Lower leg skin (tissue), 3 donors: ENCODE results near the gene DDX54.

ENCODE experiments used
- POLR2A ChIP-seq, 2 donors: fragments of 450-650 bp; IDR thresholded peaks; one replicate each; pipeline ENCODE4 v1.6.1; 2016 to 2017; ENCODE audit warnings: antibody characterized with exemption in 2 of 2, mild to moderate bottlenecking in 1 of 2, moderate library complexity in 1 of 2
- TF ChIP-seq, protein P1 (sequence below), 3 donors: fragments of 450-650 bp; IDR thresholded peaks; one replicate each; pipeline ENCODE4 v1.5.1; 2016; ENCODE audit warnings: antibody characterized with exemption in 3 of 3, mild to moderate bottlenecking in 3 of 3, moderate library complexity in 2 of 3

DNA sequence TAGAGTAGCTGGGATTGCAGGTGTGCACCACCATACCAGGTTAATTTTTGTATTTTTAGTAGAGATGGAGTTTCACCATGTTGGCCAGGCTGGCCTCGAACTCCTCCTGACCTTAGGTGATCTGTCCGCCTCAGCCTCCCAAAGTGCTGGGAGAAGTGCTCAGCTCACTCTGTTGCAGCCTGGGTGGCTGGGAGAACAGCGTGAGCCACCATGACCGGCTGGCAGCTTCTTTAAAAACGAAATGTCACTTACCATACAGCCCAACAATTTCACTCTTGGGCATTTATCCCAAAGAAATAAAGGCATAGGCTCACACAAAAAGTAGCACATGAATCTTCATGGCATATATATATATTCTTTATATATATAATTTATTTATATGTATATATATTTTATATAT, 40.5 kb downstream of the DDX54 start:
- TF ChIP-seq, protein P1, sequence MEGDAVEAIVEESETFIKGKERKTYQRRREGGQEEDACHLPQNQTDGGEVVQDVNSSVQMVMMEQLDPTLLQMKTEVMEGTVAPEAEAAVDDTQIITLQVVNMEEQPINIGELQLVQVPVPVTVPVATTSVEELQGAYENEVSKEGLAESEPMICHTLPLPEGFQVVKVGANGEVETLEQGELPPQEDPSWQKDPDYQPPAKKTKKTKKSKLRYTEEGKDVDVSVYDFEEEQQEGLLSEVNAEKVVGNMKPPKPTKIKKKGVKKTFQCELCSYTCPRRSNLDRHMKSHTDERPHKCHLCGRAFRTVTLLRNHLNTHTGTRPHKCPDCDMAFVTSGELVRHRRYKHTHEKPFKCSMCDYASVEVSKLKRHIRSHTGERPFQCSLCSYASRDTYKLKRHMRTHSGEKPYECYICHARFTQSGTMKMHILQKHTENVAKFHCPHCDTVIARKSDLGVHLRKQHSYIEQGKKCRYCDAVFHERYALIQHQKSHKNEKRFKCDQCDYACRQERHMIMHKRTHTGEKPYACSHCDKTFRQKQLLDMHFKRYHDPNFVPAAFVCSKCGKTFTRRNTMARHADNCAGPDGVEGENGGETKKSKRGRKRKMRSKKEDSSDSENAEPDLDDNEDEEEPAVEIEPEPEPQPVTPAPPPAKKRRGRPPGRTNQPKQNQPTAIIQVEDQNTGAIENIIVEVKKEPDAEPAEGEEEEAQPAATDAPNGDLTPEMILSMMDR (IDR thresholded peaks at IDR 0.05): no peak
- TF ChIP-seq POLR2A (IDR thresholded peaks at IDR 0.05): no peak
